Stimulated activated CD4-positive, alpha-beta T cell treated with anti-CD3 and anti-CD28 coated beads, Interleukin-1b, Interleukin-23, amount 100 ng/mL, for 24 hours (primary cell): Measurements from ENCODE around the gene AP3D1.

Experiments used
- DNase-seq, 4 experiments: peaks; one replicate each; pipeline ENCODE4 v3.0.0-alpha.2; 2020; ENCODE audit warnings: low read depth in 4 of 4, low spot score in 1 of 4

The AP3D1 gene

GRCh38 chr19:2113439-2114211, 37.7 kb downstream of the AP3D1 start:
- DNase-seq: no peak

GRCh38 chr19:2112516-2113320, 38.6 kb downstream of the AP3D1 start:
- no peak for DNase-seq

GRCh38 chr19:2111886-2112285, 39.5 kb downstream of the AP3D1 start:
- no peak for DNase-seq

- no peak for DNase-seq
These were observed 39.9 kb downstream of the AP3D1 start for GRCh38 chr19:2111425-2111824.

GRCh38 chr19:2110822-2111221, 40.5 kb downstream of the AP3D1 start:
- DNase-seq: no peak

- DNase-seq: no peak
These were observed 42.1 kb downstream of the AP3D1 start for GRCh38 chr19:2109046-2109864.

- DNase-seq: no peak
These were observed 42.9 kb downstream of the AP3D1 start for GRCh38 chr19:2108251-2109016.

- DNase-seq: no peak
These were observed 48.2 kb downstream of the AP3D1 start for GRCh38 chr19:2103045-2103707.

- DNase-seq: no peak
These were observed 49.7 kb downstream of the AP3D1 start for GRCh38 chr19:2101417-2102335.

GRCh38 chr19:2100719-2101061, 50.7 kb downstream of the AP3D1 start:
- no peak for DNase-seq

- no peak for DNase-seq
These were observed 51.2 kb downstream of the AP3D1 start for GRCh38 chr19:2099937-2100718.

- no peak for DNase-seq
These were observed 52.3 kb downstream of the AP3D1 start for GRCh38 chr19:2099054-2099501.

- no peak for DNase-seq
These were observed 53.5 kb downstream of the AP3D1 start for GRCh38 chr19:2097886-2098327.

- DNase-seq: peak in 1 of 4 experiments; percentile 61
These were observed 54.0 kb downstream of the AP3D1 start for GRCh38 chr19:2097203-2097885.

GRCh38 chr19:2096480-2097202, 54.7 kb downstream of the AP3D1 start, which contains the start of gene IZUMO4:
TSS of gene IZUMO4 (plus strand) at chr19:2096915. CDS start at chr19:2096946, 31 bp downstream.
- DNase-seq: peak; percentile 99 to 100 (median 100)

- peak in 3 of 4 experiments; percentile 64 to 81 (median 68) for DNase-seq
These were observed 55.3 kb downstream of the AP3D1 start, which contains the start of gene MOB3A for GRCh38 chr19:2096034-2096479. TSS of gene MOB3A (minus strand) at chr19:2096326. CDS start at chr19:2078560, 17,766 bp downstream.
